K562 (cell line): ENCODE results near the gene ARHGAP28. TPM values are rescaled to one million over a fixed set of nuclear protein-coding genes. Genes with fewer than 3 reads are reported as not detected.

ENCODE experiments used
- MTA3 ChIP-seq: fragments of 450-650 bp; formaldehyde crosslinking; IDR thresholded peaks from 2 replicates; pipeline ENCODE4 v1.6.1; 2017; ENCODE audit warnings: mild to moderate bottlenecking, borderline replicate concordance
- ZEB2 ChIP-seq: fragments of 450-650 bp; IDR thresholded peaks from 2 replicates; pipeline ENCODE4 v1.6.1; 2016
- ZNF224 ChIP-seq: sonication (generic); formaldehyde crosslinking; IDR thresholded peaks from 2 replicates; pipeline ENCODE4 v1.8.0; 2022; ENCODE audit warnings: mild to moderate bottlenecking, missing genetic modification reagents
- polyA plus RNA-seq, 8 experiments: library from polyadenylated mRNA; depleted of rRNA in 4 of 8; stranded (reverse) in 5 of 8; unstranded in 3 of 8; fragments of >200 nt; fragmentation: Nextera tagmentation in 2 of 8; fragmentation: Illumina TruSeq in 1 of 8; extraction: Ambion mirVana in 2 of 8; extraction: Trizol in 1 of 8; gene quantifications; 2 replicates each; pipeline versions ENCODE4 v1.2.1 to v1.2.3, GENCODE V29; 2011 to 2014; ENCODE audit warnings: inconsistent platforms in 1 of 8, missing spikeins in 1 of 8
- total RNA-seq, 7 experiments: library from RNA; depleted of rRNA in 6 of 7; stranded (reverse); fragments of >200 nt in 6 of 7; fragmentation: Illumina TruSeq in 2 of 7; extraction: Trizol in 2 of 7; gene quantifications; 2 replicates each; pipeline versions ENCODE4 v1.2.1 to v1.2.3, GENCODE V29; 2011 to 2021; ENCODE audit warnings: low replicate concordance in 1 of 7
- TF ChIP-seq, protein P1 (sequence below): fragments of 450-650 bp; formaldehyde crosslinking; IDR thresholded peaks from 2 replicates; pipeline ENCODE4 v1.4.0; 2020; ENCODE audit warnings: mild to moderate bottlenecking, moderate library complexity
- TF ChIP-seq, protein P2 (sequence below): fragments of 250-450 bp; sonication (Bioruptor Pico); IDR thresholded peaks from 2 replicates; pipeline ENCODE4 v1.4.0; 2020
- TF ChIP-seq, protein P3 (sequence below), 2 experiments: IDR thresholded peaks; 2 replicates each; pipeline ENCODE4 v1.6.1; 2011; ENCODE audit warnings: borderline replicate concordance in 1 of 2, control low read depth in 1 of 2, low read depth in 1 of 2, low read length in 1 of 2, mild to moderate bottlenecking in 1 of 2, mixed read lengths in 1 of 2, moderate library complexity in 1 of 2; ENCODE audit not compliant: insufficient read depth in 1 of 2, insufficient read length in 1 of 2, poor library complexity in 1 of 2, severe bottlenecking in 1 of 2; ENCODE audit errors: extremely low read depth in 1 of 2
- TF ChIP-seq, protein P4 (sequence below): fragments of 450-650 bp; IDR thresholded peaks from one replicate; pipeline ENCODE4 v1.6.1; 2018; ENCODE audit warnings: mild to moderate bottlenecking, moderate library complexity; ENCODE audit not compliant: partially characterized antibody

The ARHGAP28 gene
- total and polyA plus RNA-seq, 9 of the 15 experiments (the other 6 are each of a cell fraction or from before 2014, with no cell fraction given) = 0.93 to 5.9 (median 5.0) TPM

DNA sequence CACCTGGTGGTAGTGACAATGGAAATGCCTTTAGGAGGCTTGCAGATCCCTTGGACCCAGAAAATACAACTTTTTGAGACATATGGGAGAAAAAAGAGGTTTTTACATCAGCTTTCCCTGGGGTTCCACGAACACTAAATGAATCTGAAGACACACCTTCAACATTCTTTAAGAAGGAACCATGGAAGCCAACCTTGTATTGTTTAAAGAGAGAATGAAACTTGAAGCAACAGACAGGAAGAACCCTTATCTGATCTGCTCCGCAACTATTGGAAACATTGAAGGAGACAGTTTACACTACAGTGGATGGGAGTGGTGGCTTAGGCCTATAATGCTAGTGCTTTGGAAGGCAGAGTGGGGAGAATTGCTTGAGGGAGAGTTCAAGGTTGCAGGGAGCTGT is 197.6 kb downstream of the ARHGAP28 start (continued):
- TF ChIP-seq, protein P1, sequence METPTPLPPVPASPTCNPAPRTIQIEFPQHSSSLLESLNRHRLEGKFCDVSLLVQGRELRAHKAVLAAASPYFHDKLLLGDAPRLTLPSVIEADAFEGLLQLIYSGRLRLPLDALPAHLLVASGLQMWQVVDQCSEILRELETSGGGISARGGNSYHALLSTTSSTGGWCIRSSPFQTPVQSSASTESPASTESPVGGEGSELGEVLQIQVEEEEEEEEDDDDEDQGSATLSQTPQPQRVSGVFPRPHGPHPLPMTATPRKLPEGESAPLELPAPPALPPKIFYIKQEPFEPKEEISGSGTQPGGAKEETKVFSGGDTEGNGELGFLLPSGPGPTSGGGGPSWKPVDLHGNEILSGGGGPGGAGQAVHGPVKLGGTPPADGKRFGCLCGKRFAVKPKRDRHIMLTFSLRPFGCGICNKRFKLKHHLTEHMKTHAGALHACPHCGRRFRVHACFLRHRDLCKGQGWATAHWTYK = peak; percentile 81; the same call in 1 of the 2 replicates
- TF ChIP-seq ZNF224 (no peak), MTA3 (no peak), ZEB2 (0 out of 2 replicates have a peak, but pooled peaks have one; percentile 13)
- TF ChIP-seq, protein P2, sequence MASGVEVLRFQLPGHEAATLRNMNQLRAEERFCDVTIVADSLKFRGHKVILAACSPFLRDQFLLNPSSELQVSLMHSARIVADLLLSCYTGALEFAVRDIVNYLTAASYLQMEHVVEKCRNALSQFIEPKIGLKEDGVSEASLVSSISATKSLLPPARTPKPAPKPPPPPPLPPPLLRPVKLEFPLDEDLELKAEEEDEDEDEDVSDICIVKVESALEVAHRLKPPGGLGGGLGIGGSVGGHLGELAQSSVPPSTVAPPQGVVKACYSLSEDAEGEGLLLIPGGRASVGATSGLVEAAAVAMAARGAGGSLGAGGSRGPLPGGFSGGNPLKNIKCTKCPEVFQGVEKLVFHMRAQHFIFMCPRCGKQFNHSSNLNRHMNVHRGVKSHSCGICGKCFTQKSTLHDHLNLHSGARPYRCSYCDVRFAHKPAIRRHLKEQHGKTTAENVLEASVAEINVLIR (CRISPR knock-in tag) = 0 out of 2 replicates have a peak, but pooled peaks have one; percentile 2
- TF ChIP-seq, protein P3, sequence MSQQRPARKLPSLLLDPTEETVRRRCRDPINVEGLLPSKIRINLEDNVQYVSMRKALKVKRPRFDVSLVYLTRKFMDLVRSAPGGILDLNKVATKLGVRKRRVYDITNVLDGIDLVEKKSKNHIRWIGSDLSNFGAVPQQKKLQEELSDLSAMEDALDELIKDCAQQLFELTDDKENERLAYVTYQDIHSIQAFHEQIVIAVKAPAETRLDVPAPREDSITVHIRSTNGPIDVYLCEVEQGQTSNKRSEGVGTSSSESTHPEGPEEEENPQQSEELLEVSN (IDR thresholded peaks at IDR 0.05; ENCODE audit: borderline replicate concordance in 1 of 2, extremely low read depth in 1 of 2, insufficient read depth in 1 of 2, insufficient read length in 1 of 2, low read depth in 1 of 2, low read length in 1 of 2, poor library complexity in 1 of 2, severe bottlenecking in 1 of 2) = no peak
- TF ChIP-seq, protein P4, sequence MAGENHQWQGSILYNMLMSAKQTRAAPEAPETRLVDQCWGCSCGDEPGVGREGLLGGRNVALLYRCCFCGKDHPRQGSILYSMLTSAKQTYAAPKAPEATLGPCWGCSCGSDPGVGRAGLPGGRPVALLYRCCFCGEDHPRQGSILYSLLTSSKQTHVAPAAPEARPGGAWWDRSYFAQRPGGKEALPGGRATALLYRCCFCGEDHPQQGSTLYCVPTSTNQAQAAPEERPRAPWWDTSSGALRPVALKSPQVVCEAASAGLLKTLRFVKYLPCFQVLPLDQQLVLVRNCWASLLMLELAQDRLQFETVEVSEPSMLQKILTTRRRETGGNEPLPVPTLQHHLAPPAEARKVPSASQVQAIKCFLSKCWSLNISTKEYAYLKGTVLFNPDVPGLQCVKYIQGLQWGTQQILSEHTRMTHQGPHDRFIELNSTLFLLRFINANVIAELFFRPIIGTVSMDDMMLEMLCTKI = no peak
